ENCODE data around the gene FILIP1.

- TF ChIP-seq CTCF (conservative IDR thresholded peaks at IDR 0.05; ENCODE audit: low read length) = no peak
- TF ChIP-seq EZH2phosphoT487 (IDR thresholded peaks at IDR 0.05; ENCODE audit: borderline replicate concordance) = no peak
Measured at GRCh38 chr6:75268121-75268987, 225.2 kb downstream of the FILIP1 start.

Data from Loucy (cell line).